Activated CD8-positive, alpha-beta memory T cell treated with anti-CD3 and anti-CD28 coated beads, Interleukin-2, amount 50 U/mL, for 48 hours (primary cell): ENCODE measurements around the gene ZNF439.
"Not testable (repeated sequence)": the region's sequence is repeated elsewhere in the genome, so short reads cannot be mapped to it uniquely, and the experiment has no call there.

ENCODE experiments used
- DNase-seq: peaks from one replicate; pipeline ENCODE4 v3.0.0-alpha.2; 2020

ZNF439 gene

DNA sequence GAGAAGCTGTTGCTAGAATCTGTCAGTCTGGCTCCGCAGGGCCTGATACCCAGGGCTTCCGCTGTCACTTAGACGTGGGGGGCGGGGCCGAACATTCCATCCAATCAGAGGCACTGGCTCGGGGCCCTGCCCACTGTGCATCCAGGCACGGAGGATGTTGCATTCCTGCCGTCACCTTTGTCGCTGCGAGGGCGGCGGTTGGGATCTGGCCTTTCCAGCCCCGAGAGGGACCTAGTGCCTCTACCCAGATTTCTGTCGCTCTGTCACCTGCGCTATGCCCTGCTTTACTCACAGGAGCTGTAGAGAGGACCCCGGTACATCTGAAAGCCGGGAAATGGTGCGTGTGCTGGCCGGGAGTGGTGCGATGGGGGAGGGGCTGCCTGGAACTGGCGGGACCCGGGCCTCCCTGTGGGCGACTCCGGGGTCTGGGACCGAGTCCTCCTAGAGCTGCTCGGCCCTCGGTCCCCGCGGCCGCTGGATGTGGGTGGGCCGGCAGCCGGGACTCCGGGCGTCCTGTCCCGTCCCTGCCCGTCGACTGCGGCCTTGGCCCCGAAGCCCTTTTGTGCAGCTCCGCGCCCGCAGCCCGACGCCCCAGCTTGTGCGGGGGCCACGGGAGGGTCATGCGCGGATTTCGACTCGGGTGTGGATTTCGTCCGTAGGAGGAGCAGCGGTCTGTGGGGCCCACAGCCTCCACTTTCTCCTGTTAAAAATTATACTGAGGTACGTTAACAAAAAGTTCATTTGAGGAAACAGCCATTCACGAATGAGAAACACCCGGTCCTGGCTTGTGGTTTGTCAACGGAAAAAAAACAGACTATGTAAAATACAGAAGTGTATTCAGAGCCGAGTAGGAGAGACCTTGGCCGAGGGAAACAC is at the start of gene ZNF439:
Gene ZNF439 (plus strand): TSS at position 133 of the 876 bp plus-strand sequence. CDS start 142 bp downstream, at position 275.
- DNase-seq, result peak; percentile 92

DNA sequence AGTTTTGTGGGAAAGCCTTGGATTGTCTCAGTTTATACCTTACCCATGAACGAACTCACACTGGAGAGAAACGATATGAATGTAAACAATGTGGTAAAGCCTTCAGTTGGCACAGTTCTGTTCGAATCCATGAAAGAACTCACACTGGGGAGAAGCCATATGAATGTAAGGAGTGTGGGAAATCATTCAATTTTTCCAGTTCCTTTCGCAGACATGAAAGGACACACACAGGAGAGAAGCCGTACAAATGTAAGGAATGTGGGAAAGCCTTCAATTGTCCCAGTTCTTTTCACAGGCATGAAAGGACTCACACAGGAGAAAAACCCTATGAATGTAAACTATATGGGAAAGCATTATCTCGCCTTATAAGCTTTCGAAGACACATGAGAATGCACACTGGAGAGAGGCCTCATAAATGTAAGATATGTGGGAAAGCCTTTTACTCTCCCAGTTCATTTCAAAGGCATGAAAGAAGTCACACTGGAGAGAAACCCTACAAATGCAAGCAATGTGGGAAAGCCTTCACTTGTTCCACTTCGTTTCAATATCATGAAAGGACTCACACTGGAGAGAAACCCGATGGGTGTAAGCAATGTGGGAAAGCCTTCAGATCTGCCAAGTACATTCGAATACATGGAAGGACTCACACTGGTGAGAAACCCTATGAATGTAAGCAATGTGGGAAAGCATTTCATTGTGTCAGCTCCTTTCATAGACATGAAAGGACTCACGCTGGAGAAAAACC is 42.0 kb upstream of the ZNF439 start:
- no peak for DNase-seq

DNA sequence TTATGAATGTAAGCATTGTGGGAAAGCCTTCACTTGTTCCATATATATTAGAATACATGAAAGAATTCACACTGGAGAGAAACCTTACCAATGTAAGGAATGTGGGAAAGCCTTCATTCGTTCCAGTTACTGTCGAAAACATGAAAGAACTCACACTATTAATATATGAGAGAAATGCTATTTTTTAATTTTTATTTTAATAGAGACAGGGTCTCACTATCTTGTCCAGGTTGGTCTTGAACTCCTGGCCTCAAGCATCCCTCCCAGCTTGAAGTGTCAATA is 41.5 kb upstream of the ZNF439 start:
- DNase-seq, result no peak

DNA sequence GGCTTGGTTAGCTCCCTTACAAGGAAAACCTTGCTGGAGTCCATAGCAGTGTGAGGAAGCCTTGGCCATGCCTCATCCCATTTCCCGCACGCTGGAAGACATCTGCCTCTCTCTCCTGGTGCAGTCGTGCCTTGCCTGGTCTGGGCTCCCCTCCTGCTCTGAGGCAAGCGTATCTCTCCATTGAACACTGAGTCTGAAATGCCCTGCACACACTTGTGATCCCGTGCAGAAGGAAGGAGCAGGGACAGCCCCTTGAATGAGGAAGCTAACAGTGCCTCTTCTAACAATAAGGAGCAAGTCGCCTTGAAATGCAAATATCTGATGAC is 34.9 kb upstream of the ZNF439 start:
- DNase-seq, result no peak

DNA sequence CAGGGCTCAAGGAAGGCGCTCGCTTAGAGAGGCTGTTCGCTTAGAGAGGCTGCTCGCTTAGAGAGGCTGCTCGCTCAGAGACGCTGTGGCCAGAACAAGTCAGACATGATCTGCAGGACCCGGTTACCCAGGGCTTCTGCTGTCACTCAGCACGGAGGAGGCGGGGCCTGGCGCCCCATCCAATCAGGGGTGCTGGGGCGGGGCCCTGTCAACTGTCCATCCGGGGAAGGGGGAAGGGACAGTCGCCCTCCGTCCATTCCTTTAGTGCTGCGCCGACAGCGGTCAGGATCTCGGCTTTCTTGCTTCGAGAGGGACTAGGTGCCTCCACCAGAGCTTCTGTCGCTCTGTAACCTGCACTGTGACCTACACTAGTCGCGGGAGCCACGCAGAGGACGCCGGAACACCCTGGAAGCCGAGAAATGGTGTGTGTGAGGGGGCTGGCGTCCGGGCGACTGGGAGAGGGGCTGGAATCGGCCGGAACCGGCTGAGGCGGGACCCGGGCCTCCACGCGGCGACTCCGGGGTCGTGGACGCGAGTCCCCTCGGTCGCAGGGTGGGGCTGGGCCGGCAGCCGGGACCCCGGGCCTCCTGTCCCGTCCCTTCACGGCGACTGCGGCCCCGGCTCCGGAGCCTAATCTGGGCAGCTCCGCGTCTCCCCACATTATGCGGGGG is 34.4 kb upstream of the ZNF439 start, which contains the start of gene ZNF440:
Gene ZNF440 (plus strand): TSS at position 245 of the 671 bp plus-strand sequence. CDS start 175 bp downstream, at position 420.
- DNase-seq, result peak; percentile 92

DNA sequence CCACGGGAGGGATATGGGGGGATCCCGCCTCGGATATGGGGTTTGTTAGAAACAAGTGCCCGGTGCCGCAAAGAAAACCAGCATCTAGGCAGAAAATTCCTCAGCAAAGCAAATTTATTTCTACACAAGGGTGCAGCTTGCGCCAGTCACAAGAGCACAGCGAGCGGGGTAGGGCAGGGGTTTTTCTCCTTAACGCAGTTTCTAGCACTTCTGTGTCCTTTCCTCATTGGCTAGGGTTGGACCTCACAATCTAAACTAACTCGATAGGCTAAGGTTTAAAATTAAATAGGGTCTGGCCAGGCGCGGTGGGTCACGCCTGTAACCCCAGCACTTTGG is 33.9 kb upstream of the ZNF439 start:
- DNase-seq, result no peak

DNA sequence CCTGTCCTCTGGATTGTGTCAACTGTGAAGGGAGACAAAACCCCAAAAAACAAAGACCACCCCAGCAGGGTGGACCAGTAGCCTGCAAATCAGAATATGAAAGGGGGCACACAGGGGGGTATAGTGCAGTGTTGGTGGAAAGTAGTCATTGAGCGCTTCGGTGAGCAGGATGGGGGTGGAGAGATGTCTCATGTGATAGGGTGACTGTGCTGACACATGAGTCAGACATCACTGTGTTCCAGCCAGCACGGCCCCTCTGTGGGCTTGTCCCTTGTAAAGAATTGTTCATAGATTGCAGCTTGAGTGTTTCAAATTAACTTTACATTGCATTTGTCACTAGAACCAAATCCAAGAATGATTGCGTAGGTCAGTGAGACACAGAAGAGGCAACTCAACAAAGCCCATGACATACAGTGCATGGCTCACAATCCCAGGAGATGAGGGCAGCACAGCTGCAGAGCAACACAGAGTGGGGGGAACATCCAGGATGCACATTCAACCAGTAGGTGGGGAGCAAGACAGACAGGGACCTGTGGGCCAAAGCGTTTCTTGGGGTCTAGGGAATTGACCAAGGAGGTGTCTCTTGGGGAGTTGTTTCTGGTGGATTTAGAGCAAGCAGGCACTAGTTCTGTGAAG is 26.9 kb upstream of the ZNF439 start:
- no peak for DNase-seq

DNA sequence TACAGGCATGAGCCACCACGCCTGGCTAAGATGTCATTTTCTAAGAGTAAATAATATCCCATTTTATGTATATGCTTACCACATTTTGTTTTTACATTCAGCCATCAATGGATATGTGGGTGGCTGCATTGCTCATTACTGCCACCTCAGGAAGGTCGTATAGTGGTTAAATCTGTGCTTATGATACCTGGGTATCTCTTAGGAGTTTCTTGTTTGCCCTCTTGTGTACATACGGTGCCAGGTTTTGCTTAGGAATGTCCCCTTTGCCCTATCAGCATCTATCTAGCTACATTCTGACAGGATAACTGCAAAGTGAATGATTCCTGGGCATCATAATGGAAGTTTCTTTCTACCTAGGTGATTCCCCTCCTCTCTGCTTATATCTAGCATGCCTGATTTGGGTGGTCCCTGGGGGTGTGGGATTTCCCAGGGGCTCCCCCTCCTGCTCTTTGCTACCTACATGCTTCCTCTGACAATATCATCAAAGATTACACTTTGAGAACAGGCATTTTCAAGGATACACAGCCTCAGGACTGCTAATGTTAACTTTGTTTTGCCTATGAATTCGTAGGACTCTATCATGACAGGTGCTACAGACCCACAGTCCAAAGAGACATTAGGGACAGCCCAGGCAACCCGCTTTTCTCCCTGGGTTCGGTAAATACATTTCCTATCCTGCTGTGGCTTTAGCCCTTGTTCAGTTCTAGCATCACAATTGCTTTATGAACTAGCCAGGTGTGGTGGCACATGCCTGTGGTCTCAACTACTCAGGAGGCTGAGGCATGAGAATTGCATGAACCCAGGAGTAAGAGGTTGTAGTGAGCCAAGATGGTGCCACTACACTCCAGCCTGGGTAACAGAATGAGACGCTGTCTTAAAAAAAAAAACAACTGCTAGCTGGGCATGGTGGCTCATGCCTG is 19.3 kb upstream of the ZNF439 start:
- not testable (repeated sequence) for DNase-seq

DNA sequence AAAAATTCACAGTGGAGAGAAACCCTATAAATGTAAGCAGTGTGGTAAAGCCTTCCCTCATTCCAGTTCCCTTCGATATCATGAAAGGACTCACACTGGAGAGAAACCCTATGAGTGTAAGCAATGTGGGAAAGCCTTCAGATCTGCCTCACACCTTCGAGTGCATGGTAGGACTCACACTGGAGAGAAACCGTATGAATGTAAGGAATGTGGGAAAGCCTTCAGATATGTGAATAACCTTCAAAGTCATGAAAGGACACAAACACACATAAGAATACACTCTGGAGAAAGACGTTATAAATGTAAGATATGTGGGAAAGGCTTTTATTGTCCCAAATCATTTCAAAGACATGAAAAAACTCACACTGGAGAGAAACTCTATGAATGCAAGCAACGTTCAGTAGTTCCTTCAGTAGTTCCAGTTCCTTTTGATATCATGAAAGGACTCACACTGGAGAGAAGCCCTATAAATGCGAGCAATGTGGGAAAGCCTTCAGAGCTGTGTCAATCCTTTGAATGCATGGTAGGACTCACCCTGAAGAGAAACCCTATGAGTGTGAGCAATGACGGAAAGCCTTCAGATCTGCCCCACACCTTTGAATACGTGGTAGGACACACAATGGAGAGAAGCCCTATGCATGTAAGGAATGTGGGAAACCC is 16.1 kb upstream of the ZNF439 start:
- no peak for DNase-seq

DNA sequence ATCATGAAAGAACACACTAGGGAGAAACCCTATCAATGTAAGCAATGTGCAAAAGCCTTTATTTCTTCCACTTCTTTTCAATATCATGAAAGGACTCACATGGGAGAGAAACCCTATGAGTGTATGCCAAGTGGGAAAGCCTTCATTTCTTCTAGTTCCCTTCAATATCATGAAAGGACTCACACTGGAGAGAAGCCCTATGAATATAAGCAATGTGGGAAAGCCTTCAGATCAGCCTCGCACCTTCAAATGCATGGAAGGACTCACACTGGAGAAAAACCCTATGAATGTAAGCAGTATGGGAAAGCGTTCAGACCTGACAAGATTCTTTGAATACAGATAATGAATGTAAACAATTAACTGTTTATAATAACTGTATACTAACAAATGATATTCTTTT is 15.0 kb upstream of the ZNF439 start:
- no peak for DNase-seq

DNA sequence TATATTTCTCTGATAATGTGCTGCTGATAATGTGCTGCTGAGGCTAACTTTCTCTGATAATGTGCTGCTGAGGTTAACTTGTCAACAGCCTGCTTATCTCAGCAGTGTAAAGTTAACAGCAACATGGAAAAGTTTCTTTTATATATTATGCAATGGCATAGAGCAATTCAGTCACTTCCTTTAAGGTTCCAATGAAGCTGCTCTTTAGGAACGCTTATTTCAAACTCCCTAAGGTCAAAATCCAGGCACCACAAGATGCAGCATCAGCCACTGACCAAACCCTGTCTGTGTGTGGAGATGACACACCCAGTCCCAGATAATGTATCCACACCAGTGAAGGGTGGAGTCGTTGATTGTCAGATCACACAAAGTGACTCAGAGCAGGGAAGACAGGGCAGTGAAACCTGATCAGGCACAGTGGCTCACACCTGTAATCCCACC is 12.9 kb upstream of the ZNF439 start:
- not testable (repeated sequence) for DNase-seq

DNA sequence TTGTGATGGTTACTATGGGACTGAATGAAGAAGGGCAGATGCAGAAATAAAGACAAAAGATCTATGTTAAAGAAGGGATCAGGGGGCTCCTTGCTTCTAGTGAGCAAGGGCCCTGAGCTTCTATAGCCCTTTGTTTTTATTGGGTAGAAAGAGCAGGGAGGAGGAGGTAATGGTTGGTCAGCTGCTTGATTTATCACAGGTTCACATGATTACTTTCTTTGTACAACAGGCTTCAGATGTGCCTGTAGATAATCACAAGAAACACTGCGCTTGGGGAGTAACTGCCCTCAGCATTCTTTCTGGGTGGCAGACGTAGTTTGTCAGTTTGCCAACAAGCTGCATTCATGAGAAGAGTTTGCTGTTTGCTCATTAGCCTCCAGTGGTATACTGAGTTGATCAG is 4.8 kb upstream of the ZNF439 start:
- DNase-seq, result no peak

DNA sequence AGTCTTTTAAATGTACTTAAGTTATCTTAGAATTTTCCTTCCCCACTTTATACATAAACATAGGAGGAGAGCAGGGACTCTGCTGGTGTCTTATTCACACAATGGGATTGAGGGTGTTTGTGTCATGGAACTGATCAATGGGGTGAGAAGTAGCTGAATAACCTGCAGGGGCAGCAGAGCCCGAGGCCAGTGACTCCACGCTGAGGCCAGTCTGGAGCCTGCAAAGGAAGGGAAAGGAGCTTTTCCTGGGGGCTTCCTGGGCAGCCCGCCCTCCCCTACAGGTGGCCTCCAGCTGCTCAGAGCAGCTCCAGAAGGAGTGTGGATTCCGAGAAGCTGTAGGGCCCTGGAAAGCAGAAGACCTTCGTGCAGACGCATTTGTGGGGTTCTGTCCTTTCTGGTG is 911 bp upstream of the ZNF439 start:
- not testable (repeated sequence) for DNase-seq

DNA sequence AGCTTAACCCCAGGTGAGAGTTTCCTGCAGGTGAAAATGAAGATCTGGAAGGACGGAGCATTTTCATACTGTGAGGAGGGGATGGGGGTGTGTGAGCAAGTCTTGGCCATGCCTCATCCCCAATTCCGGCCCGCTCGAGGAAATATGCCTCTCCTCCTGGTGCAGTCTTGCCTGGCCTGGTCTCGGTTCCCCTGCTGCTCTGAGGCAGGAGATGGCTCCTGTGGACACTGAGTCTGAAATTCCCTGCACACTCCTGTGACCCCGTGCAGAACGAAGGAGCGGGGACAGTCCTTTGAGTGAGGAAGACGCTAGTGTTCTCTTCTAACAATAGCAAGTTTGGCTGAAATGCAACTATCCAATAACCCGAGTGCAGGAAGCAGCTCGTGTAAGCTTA is 329 bp upstream of the ZNF439 start:
- DNase-seq, result no peak

DNA sequence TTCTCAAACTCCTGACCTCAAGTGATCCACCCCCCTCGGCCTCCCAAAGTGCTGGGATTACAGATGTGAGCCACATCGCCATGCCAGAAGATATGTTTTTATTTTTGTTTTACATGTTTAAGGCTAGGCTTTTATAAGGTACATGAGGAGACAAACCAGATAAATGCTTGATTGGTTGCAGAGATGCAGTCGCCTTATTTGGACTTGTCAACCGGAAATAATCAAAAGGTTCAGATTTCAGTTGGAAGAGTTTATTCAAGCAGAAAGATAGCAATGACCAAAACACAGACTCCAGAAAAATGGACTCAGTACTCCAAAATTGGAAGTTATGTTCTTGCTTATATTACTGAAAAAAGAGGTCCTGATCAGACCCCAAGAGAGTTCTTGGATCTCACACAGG is 1.8 kb downstream of the ZNF439 start:
- DNase-seq, result not testable (repeated sequence)

DNA sequence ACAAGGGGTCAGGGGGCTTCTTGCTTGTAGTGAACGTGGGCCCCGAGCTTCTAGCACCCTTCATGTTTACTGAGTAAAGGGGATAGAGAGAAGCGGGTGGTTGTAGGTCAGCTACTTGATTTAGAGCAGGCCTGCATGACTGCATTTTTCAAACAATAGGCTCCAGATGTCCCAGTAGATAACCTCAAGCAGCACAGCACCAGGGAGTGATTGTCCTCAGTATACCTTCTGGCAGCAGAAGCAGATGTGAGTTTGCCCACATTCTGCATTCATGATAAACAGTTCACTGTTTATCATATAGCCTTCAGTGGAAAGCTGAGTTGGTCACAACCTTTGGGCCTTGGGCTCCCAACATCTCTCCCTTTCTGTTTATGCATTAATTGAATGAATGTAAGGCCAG is 4.8 kb downstream of the ZNF439 start:
- no peak for DNase-seq

DNA sequence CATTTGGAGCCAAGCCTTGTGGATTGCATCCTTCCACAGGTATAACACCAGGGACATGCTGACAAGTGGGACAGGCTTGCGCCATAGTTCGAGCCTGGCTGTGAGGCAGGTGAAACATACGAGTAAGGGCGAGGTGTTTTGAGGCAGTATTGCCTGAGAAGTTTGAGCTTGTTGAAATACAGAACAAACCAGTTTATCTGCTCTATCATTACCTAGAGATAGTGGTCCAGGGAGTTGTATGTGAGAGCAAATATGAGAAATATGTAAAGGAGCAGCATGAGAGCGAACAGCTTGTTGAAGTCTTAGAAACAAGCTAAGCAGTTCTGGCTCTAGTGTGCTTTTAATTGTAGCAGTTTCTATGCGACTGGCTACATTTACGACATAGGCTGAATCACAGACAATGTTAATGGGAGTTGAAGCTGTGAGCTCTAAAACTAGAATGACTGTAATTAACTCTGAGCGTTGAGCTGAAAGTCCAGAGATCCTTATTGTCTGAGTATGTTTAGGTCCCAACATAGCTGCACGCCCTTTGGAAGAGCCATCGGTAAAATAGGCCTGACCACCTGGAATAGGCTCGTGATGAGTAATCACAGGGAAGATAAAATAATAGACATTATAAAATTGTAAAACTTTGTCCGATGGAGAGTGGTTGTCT is 8.2 kb downstream of the ZNF439 start:
- no peak for DNase-seq

DNA sequence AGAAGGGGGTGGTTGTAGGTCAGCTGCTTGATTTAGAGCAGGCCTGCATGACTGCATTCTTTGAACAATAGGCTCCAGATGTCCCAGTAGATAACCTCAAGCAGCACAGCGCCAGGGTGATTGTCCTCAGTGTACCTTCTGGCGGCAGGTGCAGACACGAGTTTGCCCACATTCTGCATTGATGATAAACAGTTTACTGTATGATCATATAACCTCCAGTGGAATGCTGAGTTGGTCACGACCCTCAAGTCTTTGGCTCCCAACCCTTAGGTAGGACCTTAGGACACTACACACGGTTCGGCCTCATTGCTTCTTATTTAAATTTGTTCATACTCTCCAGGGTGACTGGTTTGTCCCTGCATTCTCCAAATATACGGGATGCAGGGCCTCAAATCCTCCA is 12.2 kb downstream of the ZNF439 start:
- no peak for DNase-seq

DNA sequence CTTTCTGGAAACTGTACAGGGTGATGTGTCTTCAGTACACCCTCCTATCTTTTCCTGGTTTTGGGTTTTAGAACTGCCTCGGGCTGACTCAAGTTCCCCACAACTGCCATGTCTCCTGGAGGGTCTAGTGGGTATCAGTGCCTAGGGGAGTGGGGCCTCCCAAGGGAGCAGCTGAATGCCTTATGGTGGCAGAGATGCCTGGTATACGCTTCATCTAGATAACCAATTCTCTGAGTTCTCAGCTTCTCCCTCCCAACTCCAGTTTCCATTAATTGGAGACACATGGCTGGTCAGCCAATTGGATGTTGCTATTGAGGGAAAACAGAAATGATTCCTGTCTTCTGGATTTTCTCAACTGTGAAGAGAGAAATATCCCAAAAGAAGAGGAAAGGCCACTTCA is 12.8 kb downstream of the ZNF439 start:
- DNase-seq, result no peak

DNA sequence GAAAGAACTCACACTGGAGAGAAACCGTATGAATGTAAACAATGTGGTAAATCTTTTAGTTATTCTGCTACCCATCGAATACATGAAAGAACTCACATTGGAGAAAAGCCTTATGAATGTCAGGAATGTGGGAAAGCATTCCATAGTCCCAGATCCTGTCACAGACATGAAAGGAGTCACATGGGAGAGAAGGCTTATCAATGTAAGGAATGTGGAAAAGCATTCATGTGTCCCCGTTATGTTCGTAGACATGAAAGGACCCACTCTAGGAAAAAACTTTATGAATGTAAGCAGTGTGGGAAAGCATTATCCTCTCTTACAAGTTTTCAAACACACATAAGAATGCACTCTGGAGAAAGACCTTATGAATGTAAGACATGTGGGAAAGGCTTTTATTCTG is 19.2 kb downstream of the ZNF439 start:
- DNase-seq, result not testable (repeated sequence)

DNA sequence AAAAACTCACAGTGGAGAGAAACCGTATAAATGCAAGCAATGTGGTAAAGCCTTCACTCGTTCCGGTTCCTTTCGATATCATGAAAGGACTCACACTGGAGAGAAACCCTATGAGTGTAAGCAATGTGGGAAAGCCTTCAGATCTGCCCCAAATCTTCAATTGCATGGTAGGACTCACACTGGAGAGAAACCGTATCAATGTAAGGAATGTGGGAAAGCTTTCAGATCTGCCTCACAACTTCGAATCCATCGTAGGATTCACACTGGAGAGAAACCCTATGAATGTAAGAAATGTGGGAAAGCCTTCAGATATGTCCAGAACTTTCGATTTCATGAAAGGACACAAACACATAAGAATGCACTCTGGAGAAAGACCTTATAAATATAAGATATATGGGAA is 19.7 kb downstream of the ZNF439 start:
- DNase-seq, result no peak
